Tibial artery (tissue), 4 donors: Measurements from ENCODE around the gene CEP97.

Source experiments
- DNase-seq, 2 donors: peaks; one replicate each; pipeline ENCODE4 v3.0.0-alpha.2; 2019
- H3K27ac ChIP-seq, 2 donors: fragments of 200-600 bp; sonication (generic) in 1 of 2; 1 replicate in 1 of 2; 2 replicates in 1 of 2; pipeline ENCODE4 v1.5.1; 2018 to 2019; ENCODE audit warnings: mild to moderate bottlenecking in 1 of 2
- H3K27me3 ChIP-seq, 2 donors: fragments of 200-600 bp; sonication (generic) in 1 of 2; one replicate each; pipeline versions ENCODE4 v1.5.1 to v1.6.0; 2016 to 2019
- H3K36me3 ChIP-seq, 3 donors: fragments of 200-600 bp; sonication (generic) in 2 of 3; one replicate each; pipeline ENCODE4 v1.5.1; 2016 to 2019; ENCODE audit warnings: mild to moderate bottlenecking in 2 of 3
- H3K4me1 ChIP-seq, 4 donors: fragments of 200-600 bp; sonication (generic) in 2 of 4; 1 replicate in 3 of 4; 2 replicates in 1 of 4; pipeline ENCODE4 v1.5.1; 2016 to 2019
- H3K4me3 ChIP-seq, 2 donors: fragments of 200-600 bp; sonication (generic) in 1 of 2; 1 replicate in 1 of 2; 2 replicates in 1 of 2; pipeline ENCODE4 v1.5.1; 2018 to 2019; ENCODE audit warnings: mild to moderate bottlenecking in 2 of 2
- H3K9me3 ChIP-seq, 3 donors: fragments of 200-600 bp; sonication (generic) in 1 of 3; one replicate each; pipeline ENCODE4 v1.5.1; 2016 to 2019
- CTCF ChIP-seq, 2 experiments: fragments of 200-600 bp in 1 of 2; fragments of 450-650 bp in 1 of 2; IDR thresholded peaks; one replicate each; pipeline ENCODE4 v1.5.1; 2017 to 2019; ENCODE audit warnings: antibody characterized with exemption in 2 of 2, mild to moderate bottlenecking in 1 of 2, moderate library complexity in 1 of 2
- intact Hi-C: fragments of 100-400 bp; cut with DNase I; formaldehyde crosslinking; loops from one replicate; pipeline ENCODE4 v1.15.0; 2023; ENCODE audit warnings: low total_unique reads

CEP97 gene

GRCh38 chr3:101778385-101779046 lies 54.1 kb downstream of the CEP97 start:
- Histone ChIP-seq H3K9me3 (no peaks in the 10 kb centered on the region), H3K4me3 (peak overlapping the region; percentile 66 to 90), H3K27ac (peak overlapping the region; percentile 91 to 93), H3K36me3 (peaks cover 10 to 14% (median 12%) of the 10 kb centered on the region in 3 donors), H3K4me1 (peaks cover 0 to 31% (median 21%) of the 10 kb centered on the region in 4 donors), H3K27me3 (no peaks in the 10 kb centered on the region)
- intact Hi-C loops, result loop anchor here (5.0 kb wide), 1 partner anchor 51 kb away; no protein-coding TSS in a partner anchor
- no peak for DNase-seq
- TF ChIP-seq CTCF (IDR thresholded peaks at IDR 0.05), result no peak

- DNase-seq, result peak; percentile 95 to 96
- TF ChIP-seq CTCF (IDR thresholded peaks at IDR 0.05), result no peak
- Histone ChIP-seq H3K27ac (peak within 1 kb of the TSS; percentile 91 to 93), H3K4me3 (peak within 1 kb of the TSS; percentile 66 to 90), H3K36me3 (peaks cover 16 to 21% (median 16%) of the 10 kb centered on the region in 3 donors), H3K9me3 (no peaks in the 10 kb centered on the region), H3K27me3 (no peaks in the 10 kb centered on the region), H3K4me1 (peaks cover 0 to 31% (median 21%) of the 10 kb centered on the region in 4 donors)
- intact Hi-C loops, result loop anchor here (5.0 kb wide), 1 partner anchor 52 kb away; no protein-coding TSS in a partner anchor
Measured at GRCh38 chr3:101779047-101779821, 54.8 kb downstream of the CEP97 start, which contains the start of gene NXPE3. Gene NXPE3 (plus strand): TSS chr3:101779211. CDS start chr3:101785597, 6,386 bp downstream.

- Histone ChIP-seq H3K27ac (peak overlapping the region; percentile 91 to 93), H3K4me1 (peaks cover 0 to 31% (median 21%) of the 10 kb centered on the region in 4 donors), H3K27me3 (no peaks in the 10 kb centered on the region), H3K9me3 (no peaks in the 10 kb centered on the region), H3K4me3 (peak overlapping the region; percentile 66 to 90), H3K36me3 (peaks cover 16 to 27% (median 22%) of the 10 kb centered on the region in 3 donors)
- TF ChIP-seq CTCF (IDR thresholded peaks at IDR 0.05), result no peak
- intact Hi-C loops, result loop anchor here (5.0 kb wide), 2 partner anchors 53 to 88 kb away; no protein-coding TSS in a partner anchor
- DNase-seq, result no peak
Measured at GRCh38 chr3:101779822-101780381, 55.5 kb downstream of the CEP97 start.

- Histone ChIP-seq H3K27ac (peak overlapping the region; percentile 91 to 93), H3K4me1 (peaks cover 0 to 31% (median 21%) of the 10 kb centered on the region in 4 donors), H3K4me3 (peak overlapping the region; percentile 66 to 90), H3K36me3 (peaks cover 24 to 34% (median 30%) of the 10 kb centered on the region in 3 donors), H3K27me3 (no peaks in the 10 kb centered on the region), H3K9me3 (no peaks in the 10 kb centered on the region)
- TF ChIP-seq CTCF (IDR thresholded peaks at IDR 0.05), result no peak
- intact Hi-C loops, result loop anchor here (5.0 kb wide), 1 partner anchor 88 kb away; no protein-coding TSS in a partner anchor
- DNase-seq, result no peak
Measured at GRCh38 chr3:101780661-101781060, 56.2 kb downstream of the CEP97 start.

GRCh38 chr3:101781166-101781565 lies 56.8 kb downstream of the CEP97 start:
- Histone ChIP-seq H3K36me3 (peaks cover 29 to 39% (median 35%) of the 10 kb centered on the region in 3 donors), H3K9me3 (no peaks in the 10 kb centered on the region), H3K4me1 (peaks cover 0 to 31% (median 21%) of the 10 kb centered on the region in 4 donors), H3K27me3 (no peaks in the 10 kb centered on the region), H3K27ac (peak overlapping the region in 1 of 2 donors; percentile 91), H3K4me3 (peak overlapping the region; percentile 66 to 90)
- intact Hi-C loops, result loop anchor here (5.0 kb wide), 1 partner anchor 89 kb away; no protein-coding TSS in a partner anchor
- no peak for DNase-seq
- TF ChIP-seq CTCF (IDR thresholded peaks at IDR 0.05), result no peak
